ENCODE data around the gene VIL1.
A peak's percentile ranks its signal among the peaks of the same experiment; 100 is the strongest.

The VIL1 gene

DNA sequence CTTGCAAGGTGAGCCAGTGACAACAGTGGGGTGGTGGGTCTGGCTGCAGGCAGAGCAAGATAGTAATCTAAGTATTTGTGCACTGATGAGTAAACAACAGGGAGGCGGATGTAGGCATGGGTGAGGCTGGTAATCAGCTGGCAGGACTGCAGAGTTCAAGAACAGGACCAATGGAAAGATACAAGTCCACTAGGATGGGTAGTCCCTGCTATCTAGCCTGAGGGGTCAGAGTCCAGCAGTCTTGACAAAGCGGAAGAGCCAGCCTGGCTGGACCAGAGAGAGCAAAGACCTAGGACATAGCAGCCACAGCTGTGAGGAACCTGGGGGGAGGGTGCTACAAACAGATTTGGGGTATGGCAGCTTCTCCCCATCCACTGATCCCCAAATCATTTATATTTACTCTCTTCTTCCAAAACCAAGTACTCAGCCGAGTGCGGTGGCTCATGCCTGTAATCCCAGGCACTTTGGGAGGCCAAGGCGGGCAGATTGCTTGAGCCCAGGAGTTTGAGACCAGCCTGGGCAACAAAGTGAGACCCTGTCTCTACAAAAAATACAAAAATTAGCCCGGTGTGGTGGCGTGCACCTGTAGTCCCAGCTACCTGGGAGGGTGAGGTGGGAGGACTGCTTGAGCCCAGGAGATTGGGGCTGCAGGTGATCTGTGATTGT lies 25.9 kb downstream of the VIL1 start:
- peak; percentile 76 for DNase-seq (ENCODE audit: low spot score)

GRCh38 chr2:218445602-218446001 lies 26.7 kb downstream of the VIL1 start:
- no peak for DNase-seq (ENCODE audit: low spot score)

DNA sequence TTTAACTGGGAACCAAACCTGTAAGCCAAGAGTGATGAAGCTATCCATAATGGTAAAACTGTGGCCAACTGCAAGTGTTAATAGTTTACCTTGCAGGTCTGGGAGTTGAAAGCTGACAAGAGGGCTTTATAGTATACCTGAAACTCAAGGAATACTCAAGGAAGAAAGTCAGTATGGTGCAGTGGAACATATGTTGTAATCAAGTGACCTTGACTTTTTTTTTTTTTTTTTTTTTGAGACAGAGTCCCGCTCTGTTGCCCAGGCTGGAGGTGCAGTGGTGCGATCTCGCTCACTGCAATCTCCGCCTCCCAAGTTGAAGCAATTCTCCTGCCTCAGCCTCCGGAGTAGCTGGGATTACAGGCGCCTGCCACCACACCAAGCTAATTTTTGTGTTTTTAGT lies 27.6 kb downstream of the VIL1 start:
- no peak for DNase-seq (ENCODE audit: low spot score)

- DNase-seq (ENCODE audit: low spot score) = no peak
Observed at GRCh38 chr2:218447072-218447471, 28.1 kb downstream of the VIL1 start.

GRCh38 chr2:218448934-218449333 lies 30.0 kb downstream of the VIL1 start:
- no peak for DNase-seq (ENCODE audit: low spot score)

DNA sequence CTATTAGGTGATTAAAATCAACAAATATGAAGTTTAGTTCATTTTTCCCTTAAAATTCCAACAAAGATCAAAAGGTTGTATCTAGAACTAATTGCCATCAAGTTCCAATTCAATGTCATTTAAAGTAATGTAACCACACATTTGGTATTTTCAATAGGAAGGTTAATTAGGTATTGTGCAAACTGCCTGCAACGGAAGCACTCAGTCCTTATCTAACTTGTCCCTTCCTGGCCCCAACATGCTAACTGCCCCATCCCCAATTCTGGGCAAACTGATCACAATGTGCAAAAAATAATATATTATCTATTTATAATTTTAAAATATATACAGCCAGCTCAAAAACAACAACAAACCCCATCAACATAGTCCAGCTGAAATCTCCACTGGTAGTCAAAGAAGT lies 33.2 kb downstream of the VIL1 start:
- no peak for DNase-seq (ENCODE audit: low spot score)

GRCh38 chr2:218456849-218457248 lies 37.9 kb downstream of the VIL1 start:
- no peak for DNase-seq (ENCODE audit: low spot score)

- DNase-seq (ENCODE audit: low spot score) = no peak
Observed at GRCh38 chr2:218458598-218458997, 39.7 kb downstream of the VIL1 start.

GRCh38 chr2:218465987-218466633 lies 47.2 kb downstream of the VIL1 start:
- peak; percentile 2 for DNase-seq (ENCODE audit: low spot score)

DNA sequence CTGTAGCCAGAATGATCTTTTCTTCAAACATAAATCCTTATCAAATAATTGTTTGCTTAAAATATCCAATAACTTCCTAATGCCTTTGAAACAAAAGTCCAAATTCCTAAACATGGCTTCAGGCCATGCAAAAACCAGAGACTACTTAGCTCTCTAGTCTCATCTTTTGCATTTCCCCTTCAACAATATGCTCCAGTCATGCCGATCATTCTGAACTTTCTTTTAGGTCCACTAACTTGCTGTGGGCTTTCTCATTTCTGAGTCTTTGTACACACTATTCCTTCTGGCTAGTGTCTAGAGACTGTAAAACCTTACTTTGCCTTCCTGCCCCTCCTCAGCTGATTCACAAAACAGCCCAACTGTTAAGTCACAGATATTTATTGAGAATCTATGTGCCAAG lies 51.5 kb downstream of the VIL1 start:
- DNase-seq (ENCODE audit: low spot score) = no peak

DNA sequence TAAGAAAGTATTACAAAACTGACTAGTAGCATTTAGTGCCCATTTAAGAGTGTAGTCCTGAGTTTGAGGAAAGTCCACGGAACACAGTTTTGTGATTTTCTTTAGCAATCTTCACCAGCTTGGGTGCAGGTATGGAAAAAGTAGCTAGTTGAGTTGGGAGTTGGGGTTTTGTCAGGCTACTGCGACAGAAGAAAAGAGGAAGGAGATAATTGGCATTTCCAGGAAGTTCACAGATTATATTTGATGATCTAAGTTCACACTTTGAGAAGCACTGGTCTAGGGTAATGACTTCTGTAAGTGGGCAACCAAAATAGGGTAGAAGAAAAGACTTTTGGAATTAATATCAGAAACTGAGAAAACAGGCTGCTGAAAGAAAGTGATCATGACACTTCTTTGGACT lies 52.1 kb downstream of the VIL1 start:
- DNase-seq (ENCODE audit: low spot score) = no peak

GRCh38 chr2:218471982-218472381 lies 53.1 kb downstream of the VIL1 start:
- no peak for DNase-seq (ENCODE audit: low spot score)

DNA sequence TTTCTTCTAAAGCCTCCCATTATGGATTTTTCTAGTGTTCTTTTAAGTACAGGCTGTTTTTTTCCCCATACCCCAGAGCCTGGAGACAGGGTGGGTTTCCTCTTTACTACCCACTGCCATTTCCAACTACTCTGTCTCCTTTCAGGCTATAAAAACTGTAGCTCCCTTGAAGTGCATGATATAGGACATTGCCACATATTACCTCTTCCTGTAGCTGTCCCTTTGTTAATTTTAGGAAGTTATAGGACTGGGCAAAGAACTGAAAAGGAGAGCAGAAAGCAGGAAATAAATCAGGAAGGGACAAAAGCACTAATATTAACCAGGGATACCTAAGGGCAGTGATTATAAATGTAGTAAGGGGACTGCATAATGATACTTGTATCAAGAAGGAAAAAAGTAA lies 54.1 kb downstream of the VIL1 start:
- no peak for DNase-seq (ENCODE audit: low spot score)

DNA sequence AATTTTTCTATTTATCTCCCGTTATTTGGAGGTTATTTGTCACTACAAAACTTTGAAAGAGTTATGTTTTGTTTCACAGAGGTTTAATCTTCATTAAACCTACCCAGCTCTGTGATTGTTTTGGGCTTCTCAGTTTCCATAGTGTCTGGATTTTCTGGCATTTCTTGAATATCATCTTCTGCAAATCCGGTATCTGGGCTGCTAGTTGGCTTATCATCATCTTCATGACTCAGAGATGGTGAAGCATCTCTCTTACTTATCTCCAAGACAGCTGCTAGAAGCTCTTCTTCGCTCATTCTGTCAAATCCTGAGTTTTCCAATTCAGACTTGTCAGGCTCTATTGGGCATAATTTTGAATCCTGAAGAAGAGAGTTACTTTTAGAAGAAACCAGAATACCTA lies 55.6 kb downstream of the VIL1 start:
- no peak for DNase-seq (ENCODE audit: low spot score)

- DNase-seq (ENCODE audit: low spot score) = no peak
Observed at GRCh38 chr2:218476676-218477075, 57.8 kb downstream of the VIL1 start.

- DNase-seq (ENCODE audit: low spot score) = no peak
Observed at GRCh38 chr2:218477247-218477646, 58.3 kb downstream of the VIL1 start.

- no peak for DNase-seq (ENCODE audit: low spot score)
Observed at GRCh38 chr2:218478544-218478943, 59.6 kb downstream of the VIL1 start.

- DNase-seq (ENCODE audit: low spot score) = no peak
Observed at GRCh38 chr2:218479595-218479994, 60.7 kb downstream of the VIL1 start.

DNA sequence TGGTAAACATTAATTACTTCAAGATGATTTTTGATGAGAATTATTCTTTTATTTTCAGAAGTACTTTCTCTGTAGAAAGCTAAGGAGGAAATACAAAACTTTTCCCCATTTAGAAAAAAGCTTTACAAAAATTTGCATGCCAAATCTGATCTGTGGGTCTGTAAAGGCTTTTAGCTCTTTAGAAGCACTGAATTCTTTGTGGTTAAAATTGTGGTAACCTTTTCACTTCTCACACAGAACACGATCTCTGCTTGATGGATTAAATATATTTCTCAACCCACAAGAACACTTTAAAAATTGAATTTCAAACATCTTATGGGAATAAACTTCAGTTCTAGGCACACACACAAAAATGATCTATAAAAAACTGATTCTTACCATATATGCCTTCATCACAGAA lies 63.7 kb downstream of the VIL1 start:
- DNase-seq (ENCODE audit: low spot score) = no peak

DNA sequence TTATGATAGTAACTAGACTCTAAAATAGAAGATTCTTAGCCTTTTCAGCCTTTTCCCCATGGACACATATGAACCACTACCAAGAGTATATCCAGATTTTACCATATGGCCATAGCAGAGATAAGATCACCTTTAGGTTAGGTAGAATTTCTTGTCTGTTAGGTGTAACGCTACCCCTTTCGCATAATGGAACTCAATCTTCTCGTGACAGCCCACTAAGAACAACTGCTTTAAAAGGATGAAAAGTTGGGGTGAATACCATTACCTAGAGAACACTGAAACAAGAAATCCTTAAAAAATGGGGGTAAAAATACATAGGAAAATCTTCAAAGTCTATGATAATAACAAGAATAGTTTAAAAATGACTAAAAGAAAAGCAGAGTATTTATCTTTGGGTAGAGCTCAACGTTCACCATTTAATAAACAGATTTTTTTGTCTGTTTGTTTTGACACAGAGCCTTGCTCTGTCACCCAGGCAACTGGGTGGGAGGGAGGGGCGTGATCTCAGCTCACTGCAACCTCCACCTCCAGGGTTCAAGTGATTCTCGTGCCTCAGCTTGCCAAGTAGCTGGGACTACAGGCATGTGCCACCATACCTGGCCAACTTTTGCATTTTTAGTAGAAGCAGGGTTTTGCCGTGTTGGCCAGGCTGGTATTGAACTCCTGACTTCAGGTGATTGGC lies 67.2 kb downstream of the VIL1 start:
- DNase-seq (ENCODE audit: low spot score) = no peak

DNA sequence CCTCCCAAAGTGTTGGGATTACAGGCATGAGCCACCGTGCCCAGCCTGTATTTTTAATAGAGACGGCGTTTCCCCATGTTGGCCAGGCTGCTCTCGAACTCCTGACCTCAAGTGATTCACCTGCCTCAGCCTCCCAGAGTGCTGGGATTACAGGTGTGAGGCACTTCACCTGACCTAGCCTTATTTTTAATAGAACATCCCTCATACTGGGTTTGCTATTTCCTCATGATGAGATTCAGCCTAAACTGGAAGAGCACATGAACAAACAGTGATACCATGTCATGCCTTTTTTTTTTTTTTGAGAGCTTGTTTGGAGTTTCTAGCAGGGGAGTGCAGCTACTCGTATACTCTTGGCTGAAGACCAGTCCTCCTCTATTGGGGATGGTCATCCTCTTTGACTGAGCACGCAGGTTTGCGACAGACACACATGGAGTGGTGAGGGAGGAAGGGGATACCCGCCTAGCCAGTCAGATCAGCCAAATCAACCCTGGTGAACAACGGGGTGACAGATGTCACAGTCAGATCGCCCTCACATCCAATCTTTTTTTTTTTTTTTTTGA lies 81.7 kb downstream of the VIL1 start:
- DNase-seq (ENCODE audit: low spot score) = no peak

GRCh38 chr2:218501665-218502064 lies 82.7 kb downstream of the VIL1 start:
- DNase-seq (ENCODE audit: low spot score) = no peak
